ENCODE results near the gene TMEM203. TPM values are rescaled to one million over a fixed set of nuclear protein-coding genes. Genes with fewer than 3 reads are reported as not detected.

Gene TMEM203
- total RNA-seq, 1 experiment from 2014 or later = 50.6 TPM

DNA sequence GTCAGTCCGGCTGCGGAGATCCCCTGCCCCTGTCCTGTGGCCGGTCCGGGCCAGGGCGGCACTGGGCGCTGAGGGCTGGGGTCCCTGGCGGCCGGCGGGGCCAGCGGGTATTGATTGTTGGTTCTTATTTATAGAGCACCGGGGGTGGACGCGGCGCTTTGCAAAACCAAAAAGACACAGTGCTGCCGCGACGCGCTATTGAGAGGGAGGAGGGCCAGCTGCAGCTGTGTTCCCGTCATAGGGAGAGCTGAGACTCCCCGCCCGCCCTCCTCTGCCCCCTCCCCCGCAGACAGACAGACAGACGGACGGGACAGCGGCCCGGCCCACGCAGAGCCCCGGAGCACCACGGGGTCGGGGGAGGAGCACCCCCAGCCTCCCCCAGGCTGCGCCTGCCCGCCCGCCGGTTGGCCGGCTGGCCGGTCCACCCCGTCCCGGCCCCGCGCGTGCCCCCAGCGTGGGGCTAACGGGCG is 38.1 kb downstream of the TMEM203 start (continued):
- TF ChIP-seq, protein P1, sequence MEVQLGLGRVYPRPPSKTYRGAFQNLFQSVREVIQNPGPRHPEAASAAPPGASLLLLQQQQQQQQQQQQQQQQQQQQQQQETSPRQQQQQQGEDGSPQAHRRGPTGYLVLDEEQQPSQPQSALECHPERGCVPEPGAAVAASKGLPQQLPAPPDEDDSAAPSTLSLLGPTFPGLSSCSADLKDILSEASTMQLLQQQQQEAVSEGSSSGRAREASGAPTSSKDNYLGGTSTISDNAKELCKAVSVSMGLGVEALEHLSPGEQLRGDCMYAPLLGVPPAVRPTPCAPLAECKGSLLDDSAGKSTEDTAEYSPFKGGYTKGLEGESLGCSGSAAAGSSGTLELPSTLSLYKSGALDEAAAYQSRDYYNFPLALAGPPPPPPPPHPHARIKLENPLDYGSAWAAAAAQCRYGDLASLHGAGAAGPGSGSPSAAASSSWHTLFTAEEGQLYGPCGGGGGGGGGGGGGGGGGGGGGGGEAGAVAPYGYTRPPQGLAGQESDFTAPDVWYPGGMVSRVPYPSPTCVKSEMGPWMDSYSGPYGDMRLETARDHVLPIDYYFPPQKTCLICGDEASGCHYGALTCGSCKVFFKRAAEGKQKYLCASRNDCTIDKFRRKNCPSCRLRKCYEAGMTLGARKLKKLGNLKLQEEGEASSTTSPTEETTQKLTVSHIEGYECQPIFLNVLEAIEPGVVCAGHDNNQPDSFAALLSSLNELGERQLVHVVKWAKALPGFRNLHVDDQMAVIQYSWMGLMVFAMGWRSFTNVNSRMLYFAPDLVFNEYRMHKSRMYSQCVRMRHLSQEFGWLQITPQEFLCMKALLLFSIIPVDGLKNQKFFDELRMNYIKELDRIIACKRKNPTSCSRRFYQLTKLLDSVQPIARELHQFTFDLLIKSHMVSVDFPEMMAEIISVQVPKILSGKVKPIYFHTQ (CRISPR knock-in tag; IDR thresholded peaks at IDR 0.05) = no peak
- no peak for TF ChIP-seq GTF2I (CRISPR knock-in tag; conservative IDR thresholded peaks at IDR 0.05)
- no peak for TF ChIP-seq ATF6 (CRISPR knock-in tag; IDR thresholded peaks at IDR 0.05)
- TF ChIP-seq, protein P2, sequence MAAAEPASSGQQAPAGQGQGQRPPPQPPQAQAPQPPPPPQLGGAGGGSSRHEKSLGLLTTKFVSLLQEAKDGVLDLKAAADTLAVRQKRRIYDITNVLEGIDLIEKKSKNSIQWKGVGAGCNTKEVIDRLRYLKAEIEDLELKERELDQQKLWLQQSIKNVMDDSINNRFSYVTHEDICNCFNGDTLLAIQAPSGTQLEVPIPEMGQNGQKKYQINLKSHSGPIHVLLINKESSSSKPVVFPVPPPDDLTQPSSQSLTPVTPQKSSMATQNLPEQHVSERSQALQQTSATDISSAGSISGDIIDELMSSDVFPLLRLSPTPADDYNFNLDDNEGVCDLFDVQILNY (CRISPR knock-in tag; IDR thresholded peaks at IDR 0.05) = no peak
- TF ChIP-seq NR1H2 (CRISPR knock-in tag; IDR thresholded peaks at IDR 0.05) = no peak
- no peak for TF ChIP-seq SOX15 (CRISPR knock-in tag; IDR thresholded peaks at IDR 0.05)
- no peak for TF ChIP-seq GABPB1 (CRISPR knock-in tag; IDR thresholded peaks at IDR 0.05)
- TF ChIP-seq FOXP1 (CRISPR knock-in tag; IDR thresholded peaks at IDR 0.05; ENCODE audit: borderline replicate concordance) = no peak
- TF ChIP-seq SMAD3 (CRISPR knock-in tag; IDR thresholded peaks at IDR 0.05; ENCODE audit: borderline replicate concordance) = no peak
- no peak for TF ChIP-seq KAT7 (CRISPR knock-in tag; IDR thresholded peaks at IDR 0.05; ENCODE audit: borderline replicate concordance)
- no peak for TF ChIP-seq JUN (CRISPR knock-in tag; IDR thresholded peaks at IDR 0.05)

- no peak for DNase-seq (ENCODE audit: low spot score)
- H3K36me3 Mint-ChIP-seq = no peaks in the 10 kb centered on the region
- no peak for ATAC-seq
- POLR2A ChIA-PET = interaction anchor here (0.9 kb wide), 1 partner anchor 26 kb away, joined by 5 read pairs; no protein-coding TSS in a partner anchor
- TF ChIP-seq ZNF423 (CRISPR knock-in tag; IDR thresholded peaks at IDR 0.05) = no peak
- no peak for TF ChIP-seq ZBTB21 (CRISPR knock-in tag; IDR thresholded peaks at IDR 0.05; ENCODE audit: borderline replicate concordance)
- TF ChIP-seq, protein P1 (CRISPR knock-in tag; IDR thresholded peaks at IDR 0.05) = no peak
- TF ChIP-seq ESRRA (CRISPR knock-in tag; IDR thresholded peaks at IDR 0.05; ENCODE audit: borderline replicate concordance) = no peak
- TF ChIP-seq MLX (CRISPR knock-in tag; IDR thresholded peaks at IDR 0.05) = no peak
- no peak for TF ChIP-seq TP53 (CRISPR knock-in tag; IDR thresholded peaks at IDR 0.05)
- TF ChIP-seq TCF7 (CRISPR knock-in tag; IDR thresholded peaks at IDR 0.05; ENCODE audit: low read depth) = no peak
- H3K4me3 Mint-ChIP-seq = no peak overlapping the region
- H3K27ac Mint-ChIP-seq = no peak overlapping the region
- no peaks in the 10 kb centered on the region for H3K9me3 Mint-ChIP-seq
- peaks cover 80% of the 10 kb centered on the region for H3K27me3 Mint-ChIP-seq (ENCODE audit: low read depth)
- peaks cover 6% of the 10 kb centered on the region for H3K4me1 Mint-ChIP-seq
- CTCF ChIA-PET = interaction anchor here (0.7 to 3.6 kb wide), 4 partner anchors 10 to 22 kb away, joined by 3 to 17 read pairs (median 4); partner anchors contain the start of genes ANAPC2 and SSNA1
Observed at GRCh38 chr9:137166380-137167229, 38.8 kb downstream of the TMEM203 start.

Data from WTC11 (cell line).